Measurements from ENCODE around the gene MAEL.
"Not testable (repeated sequence)": the region's sequence is repeated elsewhere in the genome, so short reads cannot be mapped to it uniquely, and the experiment has no call there.

MAEL gene

DNA sequence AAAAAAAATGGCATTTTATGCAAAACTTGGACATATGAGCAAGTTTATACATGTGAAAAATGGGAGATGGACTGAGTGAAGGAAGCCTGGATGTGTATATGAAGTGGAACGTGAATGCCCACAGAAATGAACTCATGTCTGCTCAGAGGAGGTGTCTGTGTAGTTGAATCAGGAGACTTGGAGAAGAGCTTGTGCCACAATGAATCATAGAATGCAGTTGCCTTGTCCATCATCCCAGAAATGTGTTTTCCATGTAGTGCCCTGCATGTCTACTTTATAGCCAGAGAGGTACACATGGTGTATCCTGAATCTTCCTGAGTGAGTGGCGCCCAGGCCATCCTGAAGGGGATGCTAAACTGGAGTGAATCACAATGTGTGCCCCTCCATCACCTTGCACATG is 11.1 kb upstream of the MAEL start:
- in situ Hi-C loops (cut with MboI; ENCODE audit: low sequenced_read_pairs), result no loop called here

- in situ Hi-C loops (cut with MboI; ENCODE audit: low sequenced_read_pairs), result no loop called here
Observed at GRCh38 chr1:166978821-166979220, 10.3 kb upstream of the MAEL start.

DNA sequence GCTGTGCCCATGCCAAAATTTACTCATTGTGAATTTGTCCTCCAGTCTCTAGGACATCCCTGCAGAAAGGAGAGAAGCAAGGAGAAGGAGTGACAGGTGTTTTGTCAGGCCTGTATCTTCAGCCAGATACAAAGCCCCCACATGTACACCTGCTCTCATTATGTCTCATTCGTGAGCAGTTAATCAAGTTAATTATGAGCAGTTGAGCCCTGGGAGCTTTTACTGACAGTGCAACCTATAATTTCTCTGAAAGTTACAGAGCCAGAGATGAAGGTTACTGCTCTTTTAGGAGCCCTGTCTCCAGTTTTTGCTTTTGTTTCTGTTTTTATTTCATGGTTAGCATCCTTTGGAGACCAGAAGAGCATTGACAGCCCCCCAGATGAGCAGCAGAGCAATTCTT is 8.7 kb upstream of the MAEL start:
- in situ Hi-C loops (cut with MboI; ENCODE audit: low sequenced_read_pairs), result no loop called here

DNA sequence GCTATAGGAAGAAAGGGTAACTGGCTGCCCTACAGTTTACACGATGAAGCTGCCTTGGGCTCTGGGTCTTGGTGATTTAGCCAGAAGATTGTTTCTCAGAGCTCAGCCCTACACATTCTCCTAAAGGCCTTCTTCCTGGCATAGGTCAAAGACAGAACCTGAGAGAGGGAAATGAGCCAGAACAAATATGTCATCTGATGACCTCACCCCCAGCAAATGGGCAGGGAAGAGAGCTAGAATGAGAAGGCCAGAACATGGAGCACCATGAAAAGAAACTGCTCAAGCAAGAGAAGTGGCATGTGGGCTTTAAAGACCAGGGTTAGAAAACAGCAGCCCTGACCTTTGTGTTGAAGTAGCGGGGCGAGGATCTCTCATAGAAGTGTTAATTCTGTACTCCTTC is 8.3 kb upstream of the MAEL start:
- in situ Hi-C loops (cut with MboI; ENCODE audit: low sequenced_read_pairs), result no loop called here

DNA sequence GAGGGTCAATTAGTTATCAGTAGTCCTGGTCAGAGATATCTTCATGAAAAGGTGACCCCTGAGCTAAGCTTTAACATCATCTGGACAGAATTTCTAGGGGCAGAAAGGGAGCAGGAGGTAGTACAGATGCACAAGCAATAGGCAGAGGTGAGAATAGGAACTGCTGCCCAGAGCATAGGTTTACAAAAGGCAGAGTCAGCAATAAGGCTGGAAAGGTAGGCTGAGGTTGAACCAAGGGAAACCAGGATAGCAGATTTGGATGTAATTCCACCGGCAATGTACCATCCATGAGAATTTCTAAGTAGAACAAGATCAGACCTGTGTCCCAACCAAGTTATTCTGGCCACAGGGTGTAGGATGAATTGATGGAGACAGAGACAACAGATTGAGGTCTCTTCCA is 7.5 kb upstream of the MAEL start:
- in situ Hi-C loops (cut with MboI; ENCODE audit: low sequenced_read_pairs), result no loop called here

DNA sequence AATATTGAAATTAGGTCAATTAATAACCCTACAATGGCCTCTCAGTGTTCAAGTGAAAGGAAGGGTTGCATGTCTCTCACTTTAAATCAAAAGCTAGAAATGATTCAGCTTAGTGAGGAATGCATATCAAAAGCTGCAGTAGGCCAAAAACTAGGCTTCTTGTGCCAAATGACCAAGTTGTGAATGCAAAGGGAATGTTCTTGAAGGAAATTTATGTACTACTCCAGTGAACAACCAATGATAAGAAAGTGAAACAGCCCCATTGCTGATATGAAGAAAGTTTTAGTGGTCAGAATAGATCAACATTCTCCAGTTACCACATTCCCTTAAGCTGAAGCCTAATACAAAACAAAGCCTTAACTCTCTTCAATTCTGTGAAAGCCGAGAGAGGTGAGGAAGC is 10.0 kb downstream of the MAEL start:
- in situ Hi-C loops (cut with MboI; ENCODE audit: low sequenced_read_pairs), result no loop called here

GRCh38 chr1:166999500-167000055 is 10.5 kb downstream of the MAEL start:
- in situ Hi-C loops (cut with MboI; ENCODE audit: low sequenced_read_pairs), result no loop called here

- in situ Hi-C loops (cut with MboI; ENCODE audit: low sequenced_read_pairs), result no loop called here
Observed at GRCh38 chr1:167000546-167000945, 11.5 kb downstream of the MAEL start.

DNA sequence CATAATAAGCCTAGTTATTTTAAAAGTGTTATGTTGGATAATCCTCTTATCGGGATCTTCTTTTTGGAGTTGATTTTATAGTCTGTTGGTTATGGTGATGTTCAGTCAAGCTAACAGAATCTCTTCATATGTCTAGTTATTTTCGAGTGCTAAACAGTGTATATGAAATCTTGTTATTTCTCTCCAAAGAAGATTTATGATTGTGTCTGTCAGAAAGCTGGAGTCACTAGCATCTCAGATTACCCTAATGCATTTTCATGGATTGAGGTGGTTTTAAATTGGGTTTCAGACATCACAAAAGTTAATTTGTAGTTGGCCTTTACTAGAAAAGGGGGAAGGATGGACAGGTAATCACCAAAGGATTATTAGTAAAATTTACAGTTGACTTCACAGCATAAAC is 13.3 kb downstream of the MAEL start:
- in situ Hi-C loops (cut with MboI; ENCODE audit: low sequenced_read_pairs), result no loop called here

GRCh38 chr1:167003711-167004110 is 14.6 kb downstream of the MAEL start:
- in situ Hi-C loops (cut with MboI; ENCODE audit: low sequenced_read_pairs), result no loop called here

GRCh38 chr1:167011560-167012191 is 22.6 kb downstream of the MAEL start:
- in situ Hi-C loops (cut with MboI; ENCODE audit: low sequenced_read_pairs), result no loop called here

DNA sequence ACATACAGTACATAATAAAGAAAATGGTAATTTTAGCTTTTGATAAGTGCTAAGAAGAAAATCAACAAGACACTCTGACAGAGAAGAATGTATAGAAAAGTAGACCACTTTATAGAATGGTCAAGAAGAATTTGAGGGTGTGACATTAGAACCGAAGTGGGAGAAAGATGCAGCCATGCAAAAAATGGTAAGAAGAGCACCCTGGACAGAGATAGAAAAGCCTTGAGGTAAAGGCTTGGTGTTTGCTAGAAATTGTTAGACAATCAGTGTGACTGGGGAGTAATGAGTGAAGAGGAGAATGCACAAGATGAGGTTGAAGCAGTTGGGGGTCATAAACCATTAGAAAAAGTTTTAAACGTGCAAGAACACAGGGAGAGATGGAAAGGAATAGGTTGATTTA is 23.5 kb downstream of the MAEL start:
- in situ Hi-C loops (cut with MboI; ENCODE audit: low sequenced_read_pairs), result no loop called here

DNA sequence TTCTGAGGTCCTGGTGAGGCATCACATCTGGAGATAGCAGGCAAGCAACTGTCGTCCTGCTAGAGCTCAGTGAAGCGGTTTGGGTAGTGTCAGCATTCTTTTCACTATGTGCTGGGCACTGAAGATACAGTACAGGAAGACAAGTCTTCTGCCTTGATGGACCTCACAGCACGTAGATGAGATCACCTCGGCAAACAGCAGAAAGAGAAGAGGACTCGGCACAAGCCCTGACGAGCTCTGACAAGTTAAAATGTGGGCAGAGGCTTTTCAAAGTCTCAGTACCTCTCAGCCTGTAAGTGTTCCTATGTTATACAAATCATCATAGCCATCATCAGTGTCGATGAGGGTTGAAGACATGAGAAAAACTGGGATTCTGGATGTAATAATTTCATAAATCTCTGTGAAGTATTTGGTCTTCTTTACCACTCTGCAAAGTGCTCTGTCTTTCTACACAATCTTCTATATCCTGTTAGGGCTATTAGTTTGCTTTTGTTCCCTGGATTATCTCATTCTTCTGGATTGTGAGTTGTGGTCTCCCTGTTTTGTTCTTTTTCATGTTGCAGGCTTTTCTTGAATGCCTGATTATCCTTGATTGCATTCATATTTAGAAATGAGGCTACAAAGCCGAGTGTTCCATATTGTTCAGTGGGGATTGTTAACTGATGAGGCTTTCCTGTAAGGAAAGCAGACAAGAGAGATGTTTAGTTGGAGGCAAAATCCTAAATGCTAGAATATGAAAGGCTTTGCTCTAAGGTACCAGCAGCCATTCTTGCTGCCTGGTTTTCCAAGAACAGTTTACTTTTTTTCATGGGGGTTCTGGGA is 24.2 kb downstream of the MAEL start:
- in situ Hi-C loops (cut with MboI; ENCODE audit: low sequenced_read_pairs), result no loop called here

- in situ Hi-C loops (cut with MboI; ENCODE audit: low sequenced_read_pairs), result no loop called here
Observed at GRCh38 chr1:167016100-167016750, 27.1 kb downstream of the MAEL start.

- in situ Hi-C loops (cut with MboI; ENCODE audit: low sequenced_read_pairs), result no loop called here
Observed at GRCh38 chr1:167022384-167022783, 33.3 kb downstream of the MAEL start.

GRCh38 chr1:167029553-167029952 is 40.5 kb downstream of the MAEL start:
- in situ Hi-C loops (cut with MboI; ENCODE audit: low sequenced_read_pairs), result not testable (repeated sequence)

DNA sequence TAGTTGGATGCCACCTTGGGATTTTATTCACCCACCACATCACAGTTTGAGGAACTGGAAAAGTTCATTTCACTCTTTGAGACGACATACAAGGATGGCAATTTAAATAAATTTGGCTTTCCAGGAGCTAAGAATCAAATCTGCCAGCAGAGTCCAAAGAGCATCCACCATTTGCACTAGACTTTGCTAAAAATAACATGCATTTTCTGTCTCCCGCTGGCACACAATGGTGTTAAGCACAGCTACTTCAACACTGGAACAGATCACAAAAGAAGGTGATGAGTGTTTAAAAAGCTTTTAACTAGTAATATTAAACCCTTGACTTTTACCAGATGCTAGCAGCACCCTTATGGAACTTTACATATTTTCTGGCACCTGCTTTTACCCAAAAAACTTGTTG is 44.6 kb downstream of the MAEL start:
- in situ Hi-C loops (cut with MboI; ENCODE audit: low sequenced_read_pairs), result no loop called here

- in situ Hi-C loops (cut with MboI; ENCODE audit: low sequenced_read_pairs), result no loop called here
Observed at GRCh38 chr1:167043752-167044488, 54.8 kb downstream of the MAEL start.

DNA sequence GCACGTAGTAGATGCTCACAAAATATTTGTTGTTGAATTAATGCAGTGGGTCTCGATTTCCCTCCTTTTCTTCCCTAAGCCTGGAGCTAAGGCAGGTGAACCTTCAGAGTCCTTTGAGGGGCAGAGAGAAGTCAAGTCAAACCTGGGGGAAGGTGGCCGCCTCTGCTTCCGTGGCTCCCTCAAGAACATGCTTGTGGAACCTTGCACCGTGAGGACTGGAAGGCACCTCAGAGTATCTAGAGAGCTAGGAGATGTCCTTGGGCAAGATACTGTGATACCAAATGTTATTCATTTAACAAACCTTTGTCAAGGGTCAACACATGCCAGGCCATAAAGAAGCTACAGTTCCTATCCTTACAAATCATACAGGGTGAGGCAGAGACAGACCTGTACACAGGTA is 62.8 kb downstream of the MAEL start:
- in situ Hi-C loops (cut with MboI; ENCODE audit: low sequenced_read_pairs), result no loop called here

DNA sequence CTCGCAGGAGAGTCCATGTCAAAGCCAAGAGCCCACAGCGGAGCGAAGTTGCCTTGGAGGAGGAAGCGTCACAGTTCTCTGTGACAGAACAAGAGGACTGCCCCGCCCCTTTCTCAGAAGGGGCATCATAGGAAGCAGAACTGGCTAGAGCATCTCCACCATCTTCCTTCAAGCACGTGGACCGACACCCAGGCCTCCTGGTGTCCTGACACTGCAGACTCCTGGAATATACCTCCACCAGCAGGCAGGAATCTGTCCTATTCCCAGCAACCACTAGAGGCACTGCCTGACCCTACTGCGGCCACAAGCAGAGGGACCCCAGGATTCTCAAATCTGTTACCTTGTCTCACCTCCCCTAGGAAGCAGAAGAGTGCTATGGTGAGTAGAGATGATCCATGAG is 63.3 kb downstream of the MAEL start:
- in situ Hi-C loops (cut with MboI; ENCODE audit: low sequenced_read_pairs), result no loop called here

DNA sequence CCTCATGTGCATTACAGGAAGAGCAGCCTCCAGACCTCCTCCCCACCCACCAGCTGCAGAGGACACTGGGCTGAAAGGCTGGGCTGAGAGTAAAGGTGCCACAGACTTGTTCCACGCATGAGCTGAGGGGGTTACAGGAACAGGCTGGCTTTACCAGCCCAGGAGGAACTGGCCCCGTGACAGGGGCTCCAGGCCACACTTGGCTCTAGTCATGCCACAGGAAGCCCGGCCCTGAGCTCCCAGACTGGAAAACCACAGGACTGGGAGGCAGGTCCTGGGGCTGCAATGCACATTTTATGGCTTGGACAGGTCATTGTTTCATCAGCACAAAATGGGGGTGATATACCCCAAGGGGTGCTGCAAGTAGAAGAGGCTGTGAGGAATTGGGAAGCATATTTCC is 65.5 kb downstream of the MAEL start:
- in situ Hi-C loops (cut with MboI; ENCODE audit: low sequenced_read_pairs), result no loop called here

All from hTERT RPE-1 (cell line).